Germinal center (tissue), 1 donor: ENCODE data around the gene MPIG6B.

Experiments used
- DNase-seq: peaks from one replicate; pipeline ENCODE4 v3.0.0; 2012; ENCODE audit warnings: mixed read lengths, low spot score

MPIG6B gene

DNA sequence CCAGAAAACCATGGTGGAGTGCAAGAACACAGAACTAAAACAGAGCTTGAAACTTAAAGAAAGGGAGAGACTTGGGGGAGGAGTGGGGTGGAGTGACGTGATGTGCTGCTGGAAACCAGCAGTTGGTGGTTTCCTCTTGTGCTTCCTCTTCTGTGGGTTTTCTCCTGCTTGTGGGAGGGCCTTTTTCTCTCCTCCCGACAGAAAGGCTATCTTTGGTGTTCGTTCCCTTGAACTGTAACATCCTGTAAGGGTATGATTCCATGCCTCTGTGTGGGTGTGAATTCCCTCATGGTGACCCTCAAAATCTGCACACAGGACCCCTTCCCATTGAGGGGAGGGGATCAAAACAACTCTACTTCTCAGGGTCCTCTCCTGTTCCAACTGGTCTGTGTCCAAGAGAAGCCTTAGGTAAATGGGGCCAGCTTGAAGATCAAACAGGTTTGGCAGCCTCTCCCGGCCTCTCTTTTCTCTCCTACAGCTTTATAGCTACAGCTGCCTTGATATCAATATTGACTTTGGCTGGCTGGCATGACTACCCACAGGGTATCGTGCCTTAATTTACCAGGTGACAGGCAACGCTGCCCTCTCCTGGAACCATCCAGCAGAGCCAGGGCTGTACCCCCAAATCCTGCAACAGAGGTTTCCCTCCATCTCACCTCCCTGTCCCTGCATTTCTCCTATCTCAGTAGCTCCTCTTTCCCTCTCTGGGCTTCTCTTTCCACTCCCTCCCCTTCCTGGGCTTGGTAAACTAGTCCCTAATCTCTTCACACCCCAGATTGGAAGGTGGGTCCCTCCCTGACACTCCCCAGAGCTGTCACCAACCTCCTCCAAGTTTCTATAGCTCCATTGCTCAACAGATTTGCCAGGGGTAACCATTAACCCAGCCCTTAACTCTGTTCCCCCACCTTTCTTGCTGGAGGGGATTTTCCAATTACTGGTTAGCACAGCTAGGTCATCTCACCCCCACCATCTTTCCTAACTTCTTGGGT lies 15.1 kb downstream of the MPIG6B start:
- peak; percentile 74 for DNase-seq

- peak; percentile 98 for DNase-seq
Measured at GRCh38 chr6:31739639-31740396, 16.6 kb downstream of the MPIG6B start, which contains the start of gene MSH5. Gene MSH5, plus strand, starts transcription at chr6:31740005. Its CDS starts 462 bp downstream, at chr6:31740467.

DNA sequence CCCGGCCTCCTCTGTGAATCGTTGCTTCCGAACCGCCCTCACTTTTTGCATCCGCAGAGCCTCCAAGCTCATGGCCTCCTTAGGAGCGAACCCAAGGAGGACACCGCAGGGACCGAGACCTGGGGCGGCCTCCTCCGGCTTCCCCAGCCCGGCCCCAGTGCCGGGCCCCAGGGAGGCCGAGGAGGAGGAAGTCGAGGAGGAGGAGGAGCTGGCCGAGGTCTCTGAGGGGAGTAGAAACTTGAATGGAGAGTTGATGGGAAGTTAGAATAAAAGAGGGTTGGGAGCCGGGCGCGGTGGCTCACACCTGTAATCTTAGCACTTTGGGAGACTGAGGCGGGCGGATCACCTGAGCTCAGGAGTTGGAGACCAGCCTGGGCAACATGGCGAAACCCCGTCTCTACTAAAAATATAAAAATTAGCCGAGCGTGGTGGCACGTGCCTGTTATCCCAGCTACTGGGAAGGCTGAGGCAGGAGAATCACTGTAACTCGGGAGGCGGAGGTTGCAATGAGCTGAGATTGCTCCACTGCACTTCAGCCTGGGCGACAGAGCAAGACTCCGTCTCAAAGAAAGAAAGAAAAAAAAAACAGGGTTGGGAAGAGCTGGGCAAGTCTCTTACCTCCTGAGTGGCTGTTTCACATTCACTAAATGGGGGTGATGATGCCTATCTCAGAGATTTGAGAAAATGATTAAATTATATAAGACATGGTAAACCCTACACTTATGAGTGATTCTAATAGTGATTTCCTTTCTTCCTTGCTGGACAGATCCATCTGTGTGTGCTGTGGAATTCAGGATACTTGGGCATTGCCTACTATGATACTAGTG lies 17.4 kb downstream of the MPIG6B start:
- peak; percentile 62 for DNase-seq

DNA sequence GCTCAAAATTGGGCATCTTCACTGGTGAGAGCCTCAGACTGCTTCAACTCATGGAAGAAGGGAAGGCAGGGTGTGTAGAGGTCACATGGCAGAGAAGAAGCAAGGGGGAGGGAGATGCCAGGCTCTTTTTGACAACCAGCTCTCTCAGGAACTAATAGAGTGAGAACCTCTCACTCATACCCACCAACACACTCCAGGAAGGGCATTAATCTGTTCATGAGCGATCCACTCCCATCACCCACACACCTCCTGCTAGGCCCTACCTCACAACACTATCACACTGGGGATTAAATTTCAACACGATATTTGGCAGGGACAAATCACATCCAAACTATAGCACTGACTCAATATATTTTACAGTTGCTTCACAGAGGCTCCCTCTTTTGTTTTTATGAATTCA lies 18.6 kb downstream of the MPIG6B start:
- DNase-seq = no peak

GRCh38 chr6:31742894-31743293 lies 19.7 kb downstream of the MPIG6B start:
- DNase-seq = no peak

DNA sequence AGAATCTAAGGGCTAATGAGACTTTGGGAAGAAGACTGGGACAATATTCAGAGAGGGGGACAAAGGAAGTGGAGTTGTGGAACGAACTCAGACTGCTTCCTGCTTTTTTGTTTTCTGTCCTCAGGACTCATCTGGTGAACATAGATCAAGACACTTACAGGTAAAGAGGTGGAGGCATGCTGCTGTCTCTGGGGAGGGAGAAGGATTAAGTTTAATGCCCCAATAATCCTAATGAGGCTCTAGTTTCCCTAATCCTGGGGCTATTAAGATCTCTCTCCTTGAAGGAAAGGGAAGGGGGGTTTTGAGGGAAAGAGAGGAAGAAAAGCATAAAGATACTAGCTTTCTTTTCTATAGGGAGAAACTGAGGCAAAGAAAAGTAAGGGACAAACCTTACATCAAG lies 21.2 kb downstream of the MPIG6B start:
- no peak for DNase-seq

- DNase-seq = no peak
Measured at GRCh38 chr6:31749301-31750036, 26.3 kb downstream of the MPIG6B start.

- no peak for DNase-seq
Measured at GRCh38 chr6:31750411-31751022, 27.3 kb downstream of the MPIG6B start.

DNA sequence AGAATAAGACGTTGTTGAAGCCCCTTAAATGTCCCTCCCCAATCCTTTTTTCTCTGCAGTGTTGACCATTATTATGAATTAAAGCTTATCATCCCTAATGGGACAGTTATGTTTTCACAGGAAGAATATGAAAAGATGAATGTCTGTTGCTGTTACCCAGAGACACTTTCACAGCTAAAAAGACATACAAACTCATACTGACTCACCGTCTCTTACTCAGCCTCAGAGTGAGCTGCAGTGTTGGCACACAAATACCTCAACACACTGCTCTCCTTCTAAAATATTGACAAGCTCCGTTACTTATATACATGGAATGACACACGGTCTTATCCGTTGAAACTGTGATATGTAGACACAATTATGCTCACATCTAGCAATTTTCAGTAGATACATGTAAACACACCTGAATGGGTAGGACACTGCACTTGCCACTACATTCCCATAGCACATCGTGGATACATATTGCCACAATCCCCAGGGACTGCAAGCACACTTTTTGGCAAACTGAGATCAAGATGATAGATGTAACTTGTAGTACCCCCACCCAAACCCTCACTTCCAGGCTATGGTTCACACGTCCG lies 29.7 kb downstream of the MPIG6B start:
- no peak for DNase-seq

DNA sequence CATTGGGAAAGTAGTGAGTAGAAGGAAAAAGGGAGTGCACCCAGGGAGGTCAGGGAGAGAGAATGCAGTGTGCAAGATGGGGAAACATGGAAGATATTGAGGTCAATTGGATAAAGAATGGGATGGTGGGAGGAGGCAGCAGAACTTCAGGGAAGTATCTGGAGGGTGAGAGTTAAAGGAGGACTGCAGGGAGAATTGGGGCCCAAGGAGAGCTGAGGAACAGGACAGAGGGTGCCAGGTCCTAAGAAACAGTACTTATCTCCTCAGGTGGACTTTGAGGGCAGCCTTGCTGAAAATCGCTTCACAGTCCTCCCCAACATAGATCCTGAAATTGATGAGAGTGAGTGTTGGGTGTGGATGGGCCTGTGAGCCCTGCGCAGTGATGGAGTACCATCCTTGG lies 35.1 kb downstream of the MPIG6B start:
- no peak for DNase-seq

- DNase-seq = no peak
Measured at GRCh38 chr6:31760790-31761189, 37.6 kb downstream of the MPIG6B start.

DNA sequence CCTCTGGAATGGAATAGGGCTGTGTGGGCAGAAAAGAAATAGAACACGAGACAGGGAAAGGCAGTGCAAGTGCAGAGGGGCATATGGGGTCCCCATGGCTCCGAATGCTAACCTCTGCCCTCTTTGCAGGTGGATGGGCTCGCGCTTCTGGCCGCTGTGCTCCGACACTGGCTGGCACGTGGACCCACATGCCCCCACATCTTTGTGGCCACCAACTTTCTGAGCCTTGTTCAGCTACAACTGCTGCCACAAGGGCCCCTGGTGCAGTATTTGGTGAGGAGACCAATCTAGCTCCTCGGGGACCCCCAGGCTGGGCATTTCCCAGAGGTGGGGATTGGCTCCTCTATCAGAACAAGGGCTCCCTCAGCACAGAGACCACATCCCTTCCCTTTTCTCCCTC lies 38.2 kb downstream of the MPIG6B start:
- no peak for DNase-seq

- no peak for DNase-seq
Measured at GRCh38 chr6:31762356-31762755, 39.2 kb downstream of the MPIG6B start, which contains the start of gene SAPCD1. Gene SAPCD1, plus strand, starts transcription at chr6:31762656. Its CDS starts 399 bp downstream, at chr6:31763055.

- DNase-seq = no peak
Measured at GRCh38 chr6:31762878-31763618, 39.9 kb downstream of the MPIG6B start.

- DNase-seq = no peak
Measured at GRCh38 chr6:31763619-31763940, 40.4 kb downstream of the MPIG6B start.

DNA sequence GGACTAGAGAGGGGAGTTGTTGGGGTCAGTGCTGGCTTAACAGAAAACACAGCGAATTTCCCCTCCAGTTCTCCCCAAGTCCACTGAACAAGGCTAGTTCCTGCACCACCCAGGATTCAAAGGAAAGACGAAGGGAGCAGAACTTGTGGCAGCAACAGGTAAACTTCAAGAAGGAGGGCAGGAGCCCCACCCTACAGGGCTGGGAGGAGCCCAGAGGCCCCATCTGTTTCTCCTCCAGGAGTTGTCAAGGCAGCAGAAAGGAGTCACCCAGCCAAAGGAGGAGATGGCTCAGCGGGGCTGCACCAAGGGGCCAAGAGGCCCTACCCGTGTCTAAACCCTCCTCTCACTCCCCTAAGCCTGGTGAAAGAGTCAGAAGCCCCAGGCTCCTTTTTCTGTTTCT lies 41.0 kb downstream of the MPIG6B start:
- DNase-seq = no peak

- no peak for DNase-seq
Measured at GRCh38 chr6:31765559-31765909, 42.4 kb downstream of the MPIG6B start.

DNA sequence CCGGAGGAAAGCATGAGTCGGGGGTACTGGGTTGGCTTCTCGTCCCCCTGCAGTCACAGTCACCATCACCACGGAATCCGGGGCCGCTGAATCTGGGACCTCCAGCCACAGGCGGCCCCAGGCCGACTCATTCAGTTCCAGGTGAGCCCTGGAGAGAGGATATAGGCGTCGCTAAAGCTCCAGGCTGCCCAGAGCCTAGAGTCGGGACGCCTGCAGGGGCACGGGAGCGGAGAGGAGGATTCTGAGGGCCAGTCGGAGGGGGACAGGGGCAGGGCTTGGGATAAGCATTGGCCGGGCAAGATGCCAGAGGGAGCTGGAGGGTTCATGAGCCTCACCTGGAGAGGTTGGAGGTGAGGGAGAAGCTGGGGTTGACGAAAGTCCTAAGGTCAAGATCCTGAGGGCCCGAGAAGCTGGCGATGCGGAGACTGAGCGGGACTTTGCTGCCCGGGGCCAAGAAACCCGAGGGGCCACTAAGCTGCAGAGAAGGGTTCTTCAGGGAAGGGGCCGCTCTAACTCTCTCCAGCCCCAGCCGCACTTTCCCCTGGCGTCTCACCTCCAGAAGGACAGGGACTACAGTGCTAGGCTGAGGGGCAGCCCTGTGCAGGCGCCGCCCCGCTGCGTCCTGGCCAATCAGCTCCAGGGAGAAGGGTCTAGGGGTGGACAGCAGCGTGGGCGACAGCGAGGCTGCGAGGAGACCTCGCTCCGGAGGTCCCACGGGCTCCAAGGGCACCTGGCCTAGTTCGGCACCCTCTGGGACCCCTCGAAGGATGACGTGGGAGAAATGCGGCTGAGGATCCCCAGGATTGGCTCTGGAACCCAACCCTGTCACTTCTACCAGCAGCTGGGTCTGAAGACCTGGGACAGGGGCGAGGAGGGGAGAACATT lies 43.0 kb downstream of the MPIG6B start:
- no peak for DNase-seq

- DNase-seq = no peak
Measured at GRCh38 chr6:31767096-31767645, 44.0 kb downstream of the MPIG6B start.
